RWPE1 (cell line): ENCODE results near the gene SOX12.
A peak's percentile ranks its signal among the peaks of the same experiment; 100 is the strongest.

Source experiments
- CTCF ChIA-PET: fragments of 350-600 bp; sonication (Branson Sonifier 250); formaldehyde crosslinking; extraction: SDS; loops from one replicate; lab custom pipeline; 2021; lab: Yijun Ruan, JAX
- POLR2A ChIA-PET: fragments of 400-600 bp; formaldehyde crosslinking; extraction: SDS; loops from one replicate; lab custom pipeline; 2020; ENCODE audit warnings: antibody characterized with exemption; ENCODE audit not compliant: low non-redundant PET; lab: Yijun Ruan, JAX
- DNase-seq: peaks from one replicate; pipeline ENCODE4 v3.0.0; 2012; ENCODE audit warnings: low spot score
- H3K27ac ChIP-seq: fragments of 450-650 bp; 2 replicates; pipeline ENCODE4 v1.5.1; 2017
- CTCF ChIP-seq: fragments of 450-650 bp; conservative IDR thresholded peaks from 2 replicates; pipeline ENCODE4 v1.5.1; 2017; ENCODE audit warnings: low read depth, mild to moderate bottlenecking

SOX12 gene

GRCh38 chr20:309841-310644, 15.3 kb upstream of the SOX12 start:
- peak overlapping the region; percentile 97 for H3K27ac ChIP-seq
- TF ChIP-seq CTCF, result no peak
- DNase-seq, result peak; percentile 95
- POLR2A ChIA-PET, result no interaction called here
- CTCF ChIA-PET, result no interaction called here

- CTCF ChIA-PET, result no interaction called here
- DNase-seq, result no peak
- TF ChIP-seq CTCF, result no peak
- POLR2A ChIA-PET, result no interaction called here
- peak overlapping the region; percentile 97 for H3K27ac ChIP-seq
Measured at GRCh38 chr20:310645-311044, 14.7 kb upstream of the SOX12 start.

GRCh38 chr20:311609-312008, 13.7 kb upstream of the SOX12 start:
- no peak for DNase-seq
- H3K27ac ChIP-seq, result peak overlapping the region; percentile 97
- ChIA-PET POLR2A (no interaction called here), CTCF (no interaction called here)
- no peak for TF ChIP-seq CTCF

- TF ChIP-seq CTCF, result no peak
- POLR2A ChIA-PET, result no interaction called here
- DNase-seq, result no peak
- CTCF ChIA-PET, result no interaction called here
- no peak overlapping the region for H3K27ac ChIP-seq
Measured at GRCh38 chr20:312067-312466, 13.3 kb upstream of the SOX12 start.

- no peak overlapping the region for H3K27ac ChIP-seq
- no peak for TF ChIP-seq CTCF
- DNase-seq, result no peak
- CTCF ChIA-PET, result interaction anchor here (0.6 kb wide), 1 partner anchor 12 kb away, joined by 3 read pairs; no protein-coding TSS in a partner anchor
- POLR2A ChIA-PET, result no interaction called here
Measured at GRCh38 chr20:312866-313265, 12.5 kb upstream of the SOX12 start.

GRCh38 chr20:313402-313801, 11.9 kb upstream of the SOX12 start:
- no peak overlapping the region for H3K27ac ChIP-seq
- POLR2A ChIA-PET, result no interaction called here
- DNase-seq, result no peak
- TF ChIP-seq CTCF, result no peak
- CTCF ChIA-PET, result interaction anchor here (0.6 kb wide), 1 partner anchor 11 kb away, joined by 3 read pairs; no protein-coding TSS in a partner anchor
